ENCODE results near the gene TRAPPC3.

TRAPPC3 gene

GRCh38 chr1:36137226-36137625 lies 12.1 kb downstream of the TRAPPC3 start:
- peaks cover 54% of the 10 kb centered on the region for H3K36me3 ChIP-seq
- H3K9me3 ChIP-seq = no peaks in the 10 kb centered on the region
- no peak overlapping the region for H3K9ac ChIP-seq
- TF ChIP-seq Cebpa-rat (IDR thresholded peaks at IDR 0.05) = no peak
- H3K27ac ChIP-seq = no peak overlapping the region
- H3K4me3 ChIP-seq = no peak overlapping the region
- H4K20me1 ChIP-seq = peaks cover 43% of the 10 kb centered on the region
- H3K27me3 ChIP-seq = no peaks in the 10 kb centered on the region
- no peak overlapping the region for H3K4me2 ChIP-seq
- peaks cover 3% of the 10 kb centered on the region; the same call in 1 of the 2 replicates for H3K4me1 ChIP-seq

GRCh38 chr1:36136535-36136934 lies 12.8 kb downstream of the TRAPPC3 start:
- Histone ChIP-seq H3K4me2 (no peak overlapping the region), H3K9ac (no peak overlapping the region), H3K27ac (no peak overlapping the region), H3K4me3 (no peak overlapping the region), H4K20me1 (peaks cover 36% of the 10 kb centered on the region), H3K36me3 (peaks cover 52% of the 10 kb centered on the region), H3K9me3 (no peaks in the 10 kb centered on the region), H3K4me1 (no peaks in the 10 kb centered on the region), H3K27me3 (no peaks in the 10 kb centered on the region)
- no peak for TF ChIP-seq Cebpa-rat (IDR thresholded peaks at IDR 0.05)

- Histone ChIP-seq H3K4me3 (no peak overlapping the region), H3K4me2 (no peak overlapping the region), H3K4me1 (no peaks in the 10 kb centered on the region), H3K9me3 (no peaks in the 10 kb centered on the region), H3K27me3 (no peaks in the 10 kb centered on the region), H3K9ac (no peak overlapping the region), H3K36me3 (peaks cover 47% of the 10 kb centered on the region), H4K20me1 (peaks cover 28% of the 10 kb centered on the region; the same call in 1 of the 2 replicates), H3K27ac (no peak overlapping the region)
- no peak for TF ChIP-seq Cebpa-rat (IDR thresholded peaks at IDR 0.05)
Measured at GRCh38 chr1:36135796-36136195, 13.5 kb downstream of the TRAPPC3 start.

DNA sequence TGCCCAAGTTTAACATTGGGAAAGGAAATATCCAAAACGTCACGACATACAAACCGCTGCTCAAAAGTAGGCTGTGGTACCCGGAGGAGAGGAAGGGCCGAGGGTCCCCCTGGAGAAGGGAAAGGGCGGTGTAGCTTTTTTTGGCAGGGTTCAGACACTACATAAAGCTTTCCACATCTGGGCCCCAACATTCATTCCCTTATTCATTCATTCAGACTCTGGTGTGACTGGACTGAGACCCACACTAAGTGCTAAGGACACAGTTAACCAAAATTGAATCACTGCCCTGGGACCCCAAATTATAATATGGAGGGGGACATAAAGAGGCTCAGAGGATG lies 14.0 kb downstream of the TRAPPC3 start:
- Histone ChIP-seq H3K4me1 (no peaks in the 10 kb centered on the region), H3K9me3 (no peaks in the 10 kb centered on the region), H3K9ac (no peak overlapping the region), H3K4me2 (no peak overlapping the region), H3K27ac (no peak overlapping the region), H3K36me3 (peaks cover 45% of the 10 kb centered on the region), H3K27me3 (no peaks in the 10 kb centered on the region), H4K20me1 (peaks cover 24% of the 10 kb centered on the region; the same call in 1 of the 2 replicates), H3K4me3 (no peak overlapping the region)
- no peak for TF ChIP-seq Cebpa-rat (IDR thresholded peaks at IDR 0.05)

GRCh38 chr1:36134505-36135329 lies 14.6 kb downstream of the TRAPPC3 start:
- H3K4me1 ChIP-seq = no peaks in the 10 kb centered on the region
- no peak overlapping the region for H3K4me2 ChIP-seq
- peaks cover 18% of the 10 kb centered on the region; the same call in 1 of the 2 replicates for H4K20me1 ChIP-seq
- no peaks in the 10 kb centered on the region for H3K9me3 ChIP-seq
- H3K27me3 ChIP-seq = no peaks in the 10 kb centered on the region
- TF ChIP-seq Cebpa-rat (IDR thresholded peaks at IDR 0.05) = no peak
- H3K27ac ChIP-seq = no peak overlapping the region
- peaks cover 39% of the 10 kb centered on the region for H3K36me3 ChIP-seq
- H3K9ac ChIP-seq = no peak overlapping the region
- H3K4me3 ChIP-seq = no peak overlapping the region

- Histone ChIP-seq H3K27ac (no peak overlapping the region), H3K36me3 (peaks cover 32% of the 10 kb centered on the region), H3K9ac (no peak overlapping the region), H3K4me1 (no peaks in the 10 kb centered on the region), H3K9me3 (no peaks in the 10 kb centered on the region), H3K4me2 (no peak overlapping the region), H3K4me3 (no peak overlapping the region), H4K20me1 (peaks cover 11% of the 10 kb centered on the region; the same call in 1 of the 2 replicates), H3K27me3 (no peaks in the 10 kb centered on the region)
- TF ChIP-seq Cebpa-rat (IDR thresholded peaks at IDR 0.05) = no peak
Measured at GRCh38 chr1:36134031-36134430, 15.3 kb downstream of the TRAPPC3 start.

- Histone ChIP-seq H4K20me1 (peaks cover 10% of the 10 kb centered on the region; the same call in 1 of the 2 replicates), H3K36me3 (peaks cover 27% of the 10 kb centered on the region), H3K4me2 (no peak overlapping the region), H3K27ac (no peak overlapping the region), H3K9ac (no peak overlapping the region), H3K4me1 (no peaks in the 10 kb centered on the region), H3K9me3 (no peaks in the 10 kb centered on the region), H3K27me3 (no peaks in the 10 kb centered on the region), H3K4me3 (no peak overlapping the region)
- TF ChIP-seq Cebpa-rat (IDR thresholded peaks at IDR 0.05) = no peak
Measured at GRCh38 chr1:36133484-36133883, 15.8 kb downstream of the TRAPPC3 start.

- Histone ChIP-seq H3K36me3 (peaks cover 12% of the 10 kb centered on the region), H3K27me3 (no peaks in the 10 kb centered on the region), H3K4me1 (peaks cover 8% of the 10 kb centered on the region; the same call in 1 of the 2 replicates), H3K9me3 (no peaks in the 10 kb centered on the region), H3K4me3 (no peak overlapping the region), H3K4me2 (no peak overlapping the region), H4K20me1 (no peaks in the 10 kb centered on the region; the same call in 1 of the 2 replicates), H3K27ac (no peak overlapping the region), H3K9ac (no peak overlapping the region)
- no peak for TF ChIP-seq Cebpa-rat (IDR thresholded peaks at IDR 0.05)
Measured at GRCh38 chr1:36132029-36132428, 17.3 kb downstream of the TRAPPC3 start.

DNA sequence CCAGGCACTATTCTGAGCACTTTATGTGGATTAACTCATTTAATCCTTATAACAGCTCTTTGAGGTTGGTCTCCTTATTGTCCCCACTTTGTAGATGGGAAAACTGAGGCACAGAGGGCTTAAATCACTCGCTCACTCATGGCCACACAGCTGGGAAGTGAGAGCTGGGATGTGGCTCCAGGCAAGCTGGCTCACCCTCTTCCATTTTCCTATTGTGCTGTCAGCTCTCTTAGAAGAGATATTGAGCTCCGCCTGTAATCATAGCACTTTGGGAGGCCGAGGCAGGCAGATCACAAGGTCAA lies 20.4 kb downstream of the TRAPPC3 start:
- Histone ChIP-seq H3K4me3 (no peak overlapping the region), H3K9me3 (no peaks in the 10 kb centered on the region), H3K4me2 (no peak overlapping the region), H3K4me1 (peaks cover 31% of the 10 kb centered on the region), H3K27me3 (peaks cover 26% of the 10 kb centered on the region), H3K36me3 (no peaks in the 10 kb centered on the region), H3K27ac (no peak overlapping the region), H3K9ac (no peak overlapping the region), H4K20me1 (no peaks in the 10 kb centered on the region)
- TF ChIP-seq Cebpa-rat (IDR thresholded peaks at IDR 0.05) = no peak

DNA sequence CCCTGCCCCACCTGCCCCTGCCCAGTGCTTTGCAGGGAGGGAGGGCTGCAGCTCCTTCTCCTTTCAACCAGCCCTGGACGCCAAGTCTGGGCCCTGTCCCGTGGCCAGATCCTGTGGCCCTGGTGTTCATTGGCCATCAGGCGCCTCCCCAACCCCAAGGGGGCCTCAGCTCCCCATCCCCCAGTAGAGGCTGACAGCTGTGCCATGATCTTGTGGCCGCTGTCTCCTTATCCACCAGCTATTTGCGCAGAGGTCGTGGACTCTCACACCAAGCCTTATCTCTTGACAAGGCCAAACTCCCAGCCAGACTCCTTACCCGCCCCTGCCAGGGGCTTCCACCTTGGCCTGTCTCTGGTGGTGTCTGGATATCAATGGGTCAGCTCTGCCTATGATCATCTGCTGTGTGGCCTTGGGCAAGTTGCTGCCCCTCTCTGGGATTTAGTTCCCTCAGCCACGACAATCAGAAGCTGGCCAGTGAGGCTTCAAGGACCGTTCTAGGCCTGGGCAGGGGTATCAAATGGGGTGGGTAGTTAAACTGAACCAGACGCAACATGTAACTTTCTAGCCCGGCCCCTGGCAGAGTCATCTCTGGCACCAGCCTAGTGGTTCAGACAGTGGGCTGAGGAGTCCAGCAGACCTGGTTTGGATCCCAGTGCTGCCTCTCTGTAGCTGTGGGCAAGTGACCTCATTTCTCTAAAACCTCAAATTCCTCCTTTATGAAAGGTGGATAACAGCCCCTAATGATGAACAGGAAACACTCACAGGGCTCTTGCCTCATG lies 21.0 kb downstream of the TRAPPC3 start:
- no peaks in the 10 kb centered on the region for H3K9me3 ChIP-seq
- no peaks in the 10 kb centered on the region for H3K36me3 ChIP-seq
- no peak overlapping the region for H3K4me3 ChIP-seq
- no peaks in the 10 kb centered on the region for H4K20me1 ChIP-seq
- TF ChIP-seq Cebpa-rat (IDR thresholded peaks at IDR 0.05) = no peak
- peaks cover 36% of the 10 kb centered on the region for H3K4me1 ChIP-seq
- peaks cover 32% of the 10 kb centered on the region for H3K27me3 ChIP-seq
- no peak overlapping the region for H3K27ac ChIP-seq
- no peak overlapping the region for H3K9ac ChIP-seq
- H3K4me2 ChIP-seq = no peak overlapping the region

All from BLaER1 (cell line).